CD4-positive, alpha-beta T cell (primary cell): Measurements from ENCODE around the gene SCN3A. TPM values are rescaled to one million over a fixed set of nuclear protein-coding genes. Genes with fewer than 3 reads are reported as not detected.
A peak's percentile ranks its signal among the peaks of the same experiment; 100 is the strongest.

ENCODE experiments used
- ATAC-seq: fragments of 200-7000 bp; cut with Tn5 transposase; one replicate; pipeline ENCODE4 v1.10.0; 2022; ENCODE audit warnings: mild to moderate bottlenecking; ENCODE audit not compliant: poor library complexity
- CTCF ChIA-PET: fragments of 350-600 bp; sonication (Branson Sonifier 250); formaldehyde crosslinking; loops from one replicate; lab custom pipeline; 2021; ENCODE audit warnings: antibody characterized with exemption, inconsistent platforms; lab: Charles Lee
- POLR2A ChIA-PET: fragments of 350-600 bp; sonication (Branson Sonifier 250); formaldehyde crosslinking; loops from one replicate; lab custom pipeline; 2021; ENCODE audit warnings: antibody characterized with exemption, inconsistent platforms; lab: Charles Lee
- DNase-seq, 14 experiments: peaks; one replicate each; pipeline ENCODE4 v3.0.0-alpha.2; 2013 to 2020; ENCODE audit warnings: mixed read lengths in 2 of 14
- H3K27ac ChIP-seq, 2 donors: one replicate each; pipeline versions ENCODE4 v1.5.1 to v1.7.0; 2013; ENCODE audit warnings: low read length in 2 of 2, low read depth in 1 of 2, mild to moderate bottlenecking in 1 of 2
- H3K27me3 ChIP-seq, 2 experiments: 1 replicate in 1 of 2; 2 replicates in 1 of 2; pipeline versions ENCODE4 v1.6.1 to v1.7.0; 2013; ENCODE audit warnings: low read length in 2 of 2, control low read depth in 1 of 2, mild to moderate bottlenecking in 1 of 2, moderate library complexity in 1 of 2; ENCODE audit not compliant: insufficient read depth in 2 of 2, control insufficient read depth in 1 of 2
- H3K36me3 ChIP-seq: one replicate; pipeline ENCODE4 v1.6.1; 2013; ENCODE audit warnings: low read length, control low read depth; ENCODE audit not compliant: insufficient read depth
- H3K4me1 ChIP-seq: one replicate; pipeline ENCODE4 v1.6.1; 2013; ENCODE audit warnings: low read length, control low read depth; ENCODE audit not compliant: insufficient read depth
- H3K4me3 ChIP-seq: one replicate; pipeline ENCODE4 v1.5.1; 2013; ENCODE audit warnings: mild to moderate bottlenecking, low read length, moderate library complexity
- H3K9me3 ChIP-seq, 2 experiments: 1 replicate in 1 of 2; 2 replicates in 1 of 2; pipeline versions ENCODE4 v1.6.1 to v1.7.0; 2013; ENCODE audit warnings: low read length in 2 of 2, mild to moderate bottlenecking in 2 of 2, control low read depth in 1 of 2, moderate library complexity in 1 of 2; ENCODE audit not compliant: control insufficient read depth in 1 of 2, insufficient read depth in 1 of 2
- H3K27ac Mint-ChIP-seq: one replicate; pipeline ENCODE4 v1.8.0; 2020; ENCODE audit warnings: mixed read lengths
- H3K27me3 Mint-ChIP-seq: one replicate; pipeline ENCODE4 v1.8.0; 2021; ENCODE audit warnings: mixed read lengths
- H3K36me3 Mint-ChIP-seq: one replicate; pipeline ENCODE4 v1.8.0; 2021; ENCODE audit warnings: low read depth, mixed read lengths
- H3K4me1 Mint-ChIP-seq: one replicate; pipeline ENCODE4 v1.8.0; 2021; ENCODE audit warnings: low read depth, mixed read lengths
- H3K4me3 Mint-ChIP-seq: one replicate; pipeline ENCODE4 v1.8.0; 2020; ENCODE audit warnings: mild to moderate bottlenecking, mixed read lengths
- H3K9me3 Mint-ChIP-seq: one replicate; pipeline ENCODE4 v1.8.0; 2020; ENCODE audit warnings: mixed read lengths
- CTCF ChIP-seq: fragments of 200-600 bp; IDR thresholded peaks from one replicate; pipeline ENCODE4 v1.8.0; 2022; ENCODE audit warnings: antibody characterized with exemption, mild to moderate bottlenecking
- intact Hi-C, 2 experiments: fragments of 100-400 bp; cut with DNase I in 1 of 2; cut with micrococcal nuclease in 1 of 2; formaldehyde crosslinking; loops; one replicate each; pipeline versions ENCODE4 v1.15.1 to v1.9.0; 2023 to 2025; cut with DNase I, micrococcal nuclease
- total RNA-seq, 174 experiments: library from RNA in 2 of 174; stranded (reverse) in 2 of 174; gene quantifications; one replicate each; pipeline ENCODE4 v1.2.3 and lab custom pipeline; 2021 to 2026

The SCN3A gene
- total RNA-seq, 2 experiments from 2014 or later = not detected

- H3K9me3 ChIP-seq = peaks cover 0 to 4% of the 10 kb centered on the region in 2 experiments
- no peak for TF ChIP-seq CTCF
- Mint-ChIP-seq H3K27me3 (no peaks in the 10 kb centered on the region), H3K4me1 (no peaks in the 10 kb centered on the region), H3K36me3 (no peaks in the 10 kb centered on the region), H3K27ac (no peak overlapping the region), H3K9me3 (no peaks in the 10 kb centered on the region), H3K4me3 (no peak overlapping the region)
- DNase-seq (no peak), ATAC-seq (no peak)
- no peaks in the 10 kb centered on the region for H3K4me1 ChIP-seq
- intact Hi-C loops = no loop called here
- H3K36me3 ChIP-seq = no peaks in the 10 kb centered on the region
- H3K27ac ChIP-seq = no peak overlapping the region
- POLR2A ChIA-PET = no interaction called here
- CTCF ChIA-PET = no interaction called here
- H3K27me3 ChIP-seq = no peaks in the 10 kb centered on the region
- no peak overlapping the region for H3K4me3 ChIP-seq
Measured at GRCh38 chr2:165149439-165149838, 54.4 kb downstream of the SCN3A start.

GRCh38 chr2:165147186-165148045 lies 56.4 kb downstream of the SCN3A start:
- H3K27ac Mint-ChIP-seq = no peak overlapping the region
- no peaks in the 10 kb centered on the region for H3K4me1 ChIP-seq

GRCh38 chr2:165144315-165144714 lies 59.5 kb downstream of the SCN3A start:
- H3K4me1 ChIP-seq = no peaks in the 10 kb centered on the region
- ChIA-PET CTCF (no interaction called here), POLR2A (no interaction called here)
- H3K36me3 ChIP-seq = no peaks in the 10 kb centered on the region
- no peaks in the 10 kb centered on the region for H3K9me3 Mint-ChIP-seq
- no peaks in the 10 kb centered on the region for H3K4me1 Mint-ChIP-seq
- no peaks in the 10 kb centered on the region for H3K36me3 Mint-ChIP-seq
- H3K4me3 ChIP-seq = no peak overlapping the region
- DNase-seq (peak in 1 of 14 experiments; percentile 2), ATAC-seq (no peak)
- H3K27me3 Mint-ChIP-seq = no peaks in the 10 kb centered on the region
- TF ChIP-seq CTCF = no peak
- intact Hi-C loops = no loop called here
- peaks cover 0 to 4% of the 10 kb centered on the region in 2 experiments for H3K9me3 ChIP-seq
- H3K27ac Mint-ChIP-seq = no peak overlapping the region
- H3K4me3 Mint-ChIP-seq = no peak overlapping the region
- no peak overlapping the region for H3K27ac ChIP-seq
- no peaks in the 10 kb centered on the region for H3K27me3 ChIP-seq

More at GRCh38 chr2:165147186-165148045, 56.4 kb downstream of the SCN3A start:
- no peak for TF ChIP-seq CTCF
- H3K9me3 Mint-ChIP-seq = no peaks in the 10 kb centered on the region
- DNase-seq = no peak
- no peak overlapping the region for H3K27ac ChIP-seq
- peaks cover 0 to 4% of the 10 kb centered on the region in 2 experiments for H3K9me3 ChIP-seq
- no peaks in the 10 kb centered on the region for H3K36me3 Mint-ChIP-seq
- intact Hi-C loops = no loop called here
- no peak overlapping the region for H3K4me3 Mint-ChIP-seq
- no peak for ATAC-seq
- no peak overlapping the region for H3K4me3 ChIP-seq
- POLR2A ChIA-PET = no interaction called here
- CTCF ChIA-PET = interaction anchor here (0.7 kb wide), 1 partner anchor 58 kb away, joined by 3 read pairs; no protein-coding TSS in a partner anchor
- H3K27me3 Mint-ChIP-seq = no peaks in the 10 kb centered on the region
- H3K36me3 ChIP-seq = no peaks in the 10 kb centered on the region
- H3K27me3 ChIP-seq = no peaks in the 10 kb centered on the region
- no peaks in the 10 kb centered on the region for H3K4me1 Mint-ChIP-seq
